Spleen (tissue), 7 donors: ENCODE results near the gene PRKCB.

Experiments
- CTCF ChIP-seq, 11 experiments: fragments of 200-600 bp in 7 of 11; fragments of 450-650 bp in 4 of 11; sonication (generic) in 4 of 11; IDR thresholded peaks in 8 of 11; conservative IDR thresholded peaks in 3 of 11; 1 replicate in 7 of 11; 2 replicates in 4 of 11; pipeline versions ENCODE4 v1.4.0 to v1.8.0; 2016 to 2021; ENCODE audit warnings: antibody characterized with exemption in 11 of 11, inconsistent platforms in 4 of 11, mild to moderate bottlenecking in 1 of 11
- POLR2A ChIP-seq, 3 donors: fragments of 450-650 bp; IDR thresholded peaks; one replicate each; pipeline ENCODE4 v1.5.1; 2017; ENCODE audit warnings: antibody characterized with exemption in 3 of 3, mild to moderate bottlenecking in 1 of 3
- POLR2AphosphoS5 ChIP-seq, 3 donors: sonication (generic); formaldehyde crosslinking; IDR thresholded peaks; one replicate each; pipeline ENCODE4 v1.5.1; 2017; ENCODE audit warnings: antibody characterized with exemption in 3 of 3
- donor health status: DM: no; HTN: no; CAD: no; lungs with moderate emphysema.
- donor health status: DM: no; HTN: no; CAD: no.
- donor health status: DM: no; HTN: no; CAD: no.

DNA sequence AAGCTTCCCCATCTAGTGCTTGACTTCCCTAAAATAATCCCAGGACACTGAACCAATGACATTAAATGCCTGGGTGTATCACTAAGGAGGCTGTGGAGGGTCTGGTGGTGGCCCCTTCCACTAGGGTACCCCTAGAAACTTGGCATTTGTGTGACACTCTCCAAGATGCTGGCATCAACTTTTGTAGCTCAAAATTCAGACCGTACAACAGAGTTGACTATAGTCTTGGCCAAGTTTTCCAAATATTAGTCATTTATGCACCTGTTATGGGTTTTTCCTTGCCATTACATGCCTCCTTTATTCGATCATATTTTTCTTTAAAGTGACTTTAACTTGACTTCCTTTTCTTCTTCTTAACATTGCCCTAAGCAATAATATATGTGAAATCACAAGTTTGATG is 295.5 kb downstream of the PRKCB start:
- TF ChIP-seq CTCF (IDR thresholded peaks at IDR 0.05 in 8 of 11, conservative IDR thresholded peaks at IDR 0.05 in 3 of 11) (no peak), POLR2A (IDR thresholded peaks at IDR 0.05) (no peak), POLR2AphosphoS5 (IDR thresholded peaks at IDR 0.05) (no peak)
